Lower leg skin (tissue), 4 donors: ENCODE results near the gene NCEH1. TPM values are rescaled to one million over a fixed set of nuclear protein-coding genes. Genes with fewer than 3 reads are reported as not detected.

ENCODE experiments used
- DNase-seq, 2 donors: peaks; one replicate each; pipeline ENCODE4 v3.0.0-alpha.2; 2019; ENCODE audit warnings: low spot score in 2 of 2
- H3K4me3 ChIP-seq: fragments of 200-600 bp; sonication (generic); 2 replicates; pipeline ENCODE4 v1.5.1; 2017; ENCODE audit warnings: mild to moderate bottlenecking, low read depth; ENCODE audit not compliant: poor library complexity, severe bottlenecking
- CTCF ChIP-seq, 3 donors: fragments of 450-650 bp; IDR thresholded peaks; one replicate each; pipeline ENCODE4 v1.5.1; 2016; ENCODE audit warnings: antibody characterized with exemption in 3 of 3, mild to moderate bottlenecking in 3 of 3, moderate library complexity in 2 of 3
- POLR2A ChIP-seq, 2 donors: fragments of 450-650 bp; IDR thresholded peaks; one replicate each; pipeline ENCODE4 v1.6.1; 2016 to 2017; ENCODE audit warnings: antibody characterized with exemption in 2 of 2, mild to moderate bottlenecking in 1 of 2, moderate library complexity in 1 of 2
- WGBS, 2 donors: methylation state at CpG; one replicate each; pipeline ENCODE4 v1.1.5; 2018; 5-methylcytosine and 5-hydroxymethylcytosine counted together
- intact Hi-C: fragments of 100-400 bp; cut with DNase I; formaldehyde crosslinking; loops from one replicate; pipeline ENCODE4 v1.15.0; 2023; ENCODE audit warnings: low total_unique reads
- total RNA-seq, 4 donors: library from RNA; depleted of rRNA; stranded (reverse); fragments of >200 nt; gene quantifications; one replicate each; pipeline ENCODE4 v1.1.0, GENCODE V29; 2016

The NCEH1 gene
- total RNA-seq, 4 donors from 2014 or later: 2.1 to 7.8 (median 6.3) TPM

GRCh38 chr3:172700256-172700655 is 10.6 kb downstream of the NCEH1 start:
- TF ChIP-seq CTCF (IDR thresholded peaks at IDR 0.05) (no peak), POLR2A (IDR thresholded peaks at IDR 0.05) (no peak)
- 85 to 93% methylated on average over 1 of the region's 1 CpG for WGBS, 2 donors
- no peak overlapping the region for H3K4me3 ChIP-seq
- intact Hi-C loops: no loop called here
- no peak for DNase-seq

GRCh38 chr3:172699031-172699430 is 11.8 kb downstream of the NCEH1 start:
- 90 to 93% methylated on average over 7 of the region's 7 CpGs for WGBS, 2 donors
- TF ChIP-seq POLR2A (IDR thresholded peaks at IDR 0.05) (no peak), CTCF (IDR thresholded peaks at IDR 0.05) (no peak)
- intact Hi-C loops: no loop called here
- no peak for DNase-seq
- H3K4me3 ChIP-seq: no peak overlapping the region

GRCh38 chr3:172698631-172699030 is 12.2 kb downstream of the NCEH1 start:
- intact Hi-C loops: no loop called here
- WGBS, 2 donors: 75 to 79% methylated on average over 6 of the region's 6 CpGs
- DNase-seq: peak in 1 of 2 donors; percentile 55
- TF ChIP-seq CTCF (IDR thresholded peaks at IDR 0.05) (no peak), POLR2A (IDR thresholded peaks at IDR 0.05) (no peak)
- no peak overlapping the region for H3K4me3 ChIP-seq

GRCh38 chr3:172697558-172697957 is 13.3 kb downstream of the NCEH1 start:
- no peak for TF ChIP-seq POLR2A (IDR thresholded peaks at IDR 0.05)
- TF ChIP-seq CTCF (IDR thresholded peaks at IDR 0.05): no peak
- no peak for DNase-seq
- H3K4me3 ChIP-seq: no peak overlapping the region
- intact Hi-C loops: no loop called here
- 92% methylated on average over 1 of the region's 1 CpG for WGBS, 2 donors

- intact Hi-C loops: no loop called here
- 75 to 79% methylated on average over 5 of the region's 5 CpGs for WGBS, 2 donors
- TF ChIP-seq CTCF (IDR thresholded peaks at IDR 0.05) (no peak), POLR2A (IDR thresholded peaks at IDR 0.05) (no peak)
Observed at GRCh38 chr3:172696357-172696756, 14.5 kb downstream of the NCEH1 start.

GRCh38 chr3:172694573-172695246 is 16.2 kb downstream of the NCEH1 start:
- no peak for TF ChIP-seq CTCF (IDR thresholded peaks at IDR 0.05)
- no peak for TF ChIP-seq POLR2A (IDR thresholded peaks at IDR 0.05)
- 58 to 80% methylated on average over 4 of the region's 4 CpGs for WGBS, 2 donors
- no peak overlapping the region for H3K4me3 ChIP-seq
- DNase-seq: no peak
- intact Hi-C loops: no loop called here

More at GRCh38 chr3:172696357-172696756, 14.5 kb downstream of the NCEH1 start:
- no peak for DNase-seq
- H3K4me3 ChIP-seq: no peak overlapping the region
